HCT116 (cell line): ENCODE measurements around the gene PAX7. TPM values are rescaled to one million over a fixed set of nuclear protein-coding genes. Genes with fewer than 3 reads are reported as not detected.

Experiments
- ATAC-seq: fragments of 200-7000 bp; cut with Tn5 transposase; 2 replicates; pipeline ENCODE4 v1.9.1; 2020; ENCODE audit warnings: mild to moderate bottlenecking, moderate library complexity
- BruUV-seq: library from RNA; stranded (reverse); fragments of 400-500 nt; replicated peaks from 2 replicates; lab custom pipeline; 2021; lab: Mats Ljungman, UMichigan
- CTCF ChIA-PET: fragments of 300-600 bp; sonication (Branson Sonifier 250); formaldehyde crosslinking; loops from one replicate; lab custom pipeline; 2021; ENCODE audit warnings: antibody characterized with exemption; lab: Charles Lee
- POLR2A ChIA-PET: fragments of 300-600, 350-600 bp; sonication (Branson Sonifier 250); formaldehyde crosslinking; loops from one replicate; lab custom pipeline; 2021; ENCODE audit warnings: antibody characterized with exemption; lab: Charles Lee
- RAD21 ChIA-PET, 2 experiments: fragments of 300-600 bp; sonication (Branson Sonifier 250); formaldehyde crosslinking; loops; one replicate each; lab custom pipeline; 2023; ENCODE audit warnings: low total read pairs in 2 of 2; ENCODE audit not compliant: uncharacterized antibody in 2 of 2, unreplicated experiment in 2 of 2, low non-redundant PET in 1 of 2; lab: Charles Lee
- DNase-seq: peaks from one replicate; pipeline ENCODE4 v3.0.0-alpha.2; 2010; ENCODE audit warnings: low read depth, low spot score
- H2AFZ ChIP-seq: fragments of 200-600 bp; shearing (Covaris generic), sonication (generic); 2 replicates; pipeline ENCODE4 v1.6.1; 2017; ENCODE audit warnings: low read depth, mixed run types, mixed read lengths, antibody characterized with exemption, low read length; ENCODE audit not compliant: poor library complexity, severe bottlenecking
- H3K27ac ChIP-seq: 2 replicates; pipeline ENCODE4 v1.5.1; 2012; ENCODE audit warnings: low read depth, low read length
- H3K27me3 ChIP-seq: fragments of 200-600 bp; sonication (generic); 2 replicates; pipeline ENCODE4 v1.6.1; 2016; ENCODE audit warnings: mixed run types, low read length, mixed read lengths; ENCODE audit not compliant: insufficient read depth
- H3K36me3 ChIP-seq, 2 experiments: fragments of 200-500 bp in 1 of 2; fragments of 200-600 bp in 1 of 2; sonication (Bioruptor generic) in 1 of 2; sonication (generic) in 1 of 2; 2 replicates each; pipeline versions ENCODE4 v1.5.1 to v1.6.1; 2014 to 2016; ENCODE audit warnings: low read length in 2 of 2, inconsistent platforms in 1 of 2, mixed read lengths in 1 of 2, mixed run types in 1 of 2; ENCODE audit not compliant: insufficient read depth in 2 of 2, control insufficient read depth in 1 of 2
- H3K4me1 ChIP-seq, 2 experiments: fragments of 200-600 bp in 1 of 2; sonication (generic) in 1 of 2; 2 replicates each; pipeline versions ENCODE4 v1.5.1 to v1.6.1; 2012 to 2017; ENCODE audit warnings: low read length in 2 of 2, inconsistent platforms in 1 of 2, mild to moderate bottlenecking in 1 of 2, mixed read lengths in 1 of 2, mixed run types in 1 of 2, moderate library complexity in 1 of 2; ENCODE audit not compliant: insufficient read depth in 2 of 2, control insufficient read depth in 1 of 2
- H3K4me2 ChIP-seq: fragments of 200-600 bp; sonication (generic); 2 replicates; pipeline ENCODE4 v1.6.1; 2017; ENCODE audit warnings: mixed run types, low read length, mixed read lengths
- H3K4me3 ChIP-seq, 2 experiments: fragments of 200-600 bp in 1 of 2; sonication (generic) in 1 of 2; replicated peaks in 1 of 2; 2 replicates each; pipeline ENCODE4 v1.5.1; 2011 to 2016; ENCODE audit warnings: low read length in 2 of 2, control low read depth in 1 of 2, low read depth in 1 of 2, mild to moderate bottlenecking in 1 of 2, mixed read lengths in 1 of 2, mixed run types in 1 of 2
- H3K79me2 ChIP-seq: fragments of 200-600 bp; sonication (generic); 2 replicates; pipeline ENCODE4 v1.6.1; 2017; ENCODE audit warnings: mild to moderate bottlenecking, mixed run types, low read length, moderate library complexity, mixed read lengths; ENCODE audit not compliant: insufficient read depth
- H3K9ac ChIP-seq: fragments of 200-600 bp; sonication (generic); 2 replicates; pipeline ENCODE4 v1.6.1; 2016; ENCODE audit warnings: low read length, mixed read lengths
- H3K9me2 ChIP-seq: fragments of 200-600 bp; sonication (generic), shearing (Covaris generic); 2 replicates; pipeline ENCODE4 v1.6.1; 2017; ENCODE audit warnings: mixed run types, mild to moderate bottlenecking, moderate library complexity; ENCODE audit not compliant: insufficient read depth
- H3K9me3 ChIP-seq, 2 experiments: fragments of 200-500 bp in 1 of 2; fragments of 200-600 bp in 1 of 2; sonication (Bioruptor generic) in 1 of 2; sonication (generic) in 1 of 2; 2 replicates each; pipeline ENCODE4 v1.6.1; 2014 to 2017; ENCODE audit warnings: low read length in 2 of 2, mixed read lengths in 2 of 2, inconsistent platforms in 1 of 2, low read depth in 1 of 2, mild to moderate bottlenecking in 1 of 2, mixed run types in 1 of 2, moderate library complexity in 1 of 2; ENCODE audit not compliant: control insufficient read depth in 1 of 2, insufficient read depth in 1 of 2
- H4K20me1 ChIP-seq: fragments of 200-600 bp; sonication (generic), shearing (Covaris generic); 2 replicates; pipeline ENCODE4 v1.6.1; 2017; ENCODE audit warnings: mixed run types, mild to moderate bottlenecking, moderate library complexity; ENCODE audit not compliant: insufficient read depth
- CEBPB ChIP-seq: IDR thresholded peaks from 2 replicates; pipeline ENCODE4 v1.6.1; 2012; ENCODE audit warnings: low read depth
- CTCF ChIP-seq, 3 experiments: fragments of 200-600 bp in 1 of 3; sonication (generic) in 1 of 3; IDR thresholded peaks in 2 of 3; conservative IDR thresholded peaks in 1 of 3; 2 replicates each; pipeline ENCODE4 v1.5.1; 2012 to 2017; ENCODE audit warnings: low read depth in 2 of 3, low read length in 2 of 3, antibody characterized with exemption in 1 of 3, borderline replicate concordance in 1 of 3, control low read depth in 1 of 3, mild to moderate bottlenecking in 1 of 3, mixed read lengths in 1 of 3, mixed run types in 1 of 3, moderate library complexity in 1 of 3; ENCODE audit not compliant: insufficient read depth in 1 of 3
- EGR1 ChIP-seq: IDR thresholded peaks from 2 replicates; pipeline ENCODE4 v1.6.1; 2012; ENCODE audit warnings: low read depth
- EZH2phosphoT487 ChIP-seq: fragments of 200-600 bp; IDR thresholded peaks from 2 replicates; pipeline ENCODE4 v1.6.1; 2018; ENCODE audit warnings: antibody characterized with exemption, borderline replicate concordance
- JUND ChIP-seq: IDR thresholded peaks from 2 replicates; pipeline ENCODE4 v1.6.1; 2012
- POLR2A ChIP-seq: IDR thresholded peaks from 2 replicates; pipeline ENCODE4 v1.7.0; 2011; ENCODE audit warnings: borderline replicate concordance; ENCODE audit not compliant: insufficient read depth, insufficient read length; ENCODE audit errors: extremely low read depth
- POLR2AphosphoS5 ChIP-seq: IDR thresholded peaks from 2 replicates; pipeline ENCODE4 v1.6.1; 2011; ENCODE audit warnings: mild to moderate bottlenecking, low read depth, low read length, moderate library complexity
- RAD21 ChIP-seq: IDR thresholded peaks from 2 replicates; pipeline ENCODE4 v1.6.1; 2012; ENCODE audit warnings: low read depth, mild to moderate bottlenecking
- SIN3A ChIP-seq: IDR thresholded peaks from 2 replicates; pipeline ENCODE4 v1.6.1; 2012; ENCODE audit warnings: low read depth
- YY1 ChIP-seq: IDR thresholded peaks from 2 replicates; pipeline ENCODE4 v1.6.1; 2011; ENCODE audit warnings: low read length, low read depth, moderate library complexity, mild to moderate bottlenecking; ENCODE audit not compliant: insufficient replicate concordance; ENCODE audit errors: extremely low read depth
- ZBTB33 ChIP-seq: IDR thresholded peaks from 2 replicates; pipeline ENCODE4 v1.6.1; 2011; ENCODE audit warnings: mild to moderate bottlenecking, low read length, moderate library complexity; ENCODE audit not compliant: insufficient replicate concordance; ENCODE audit errors: extremely low read depth
- intact Hi-C: fragments of 100-400 bp; cut with micrococcal nuclease; formaldehyde crosslinking; loops from 2 replicates; pipeline ENCODE4 v1.10.0; 2022
- total RNA-seq: library from RNA; stranded (reverse); gene quantifications from one replicate; pipeline ENCODE4 v1.2.1, GENCODE V29; 2021; ENCODE audit not compliant: unreplicated experiment
- TF ChIP-seq, protein P1 (sequence below): IDR thresholded peaks from 2 replicates; pipeline ENCODE4 v1.6.1; 2012

PAX7 gene
- total RNA-seq, 1 experiment from 2014 or later = not detected

GRCh38 chr1:18789246-18789645, 158.6 kb downstream of the PAX7 start:
- Histone ChIP-seq H3K27me3 (peaks cover 30% of the 10 kb centered on the region), H4K20me1 (no peaks in the 10 kb centered on the region), H2AFZ (no peak overlapping the region), H3K27ac (no peak overlapping the region), H3K4me3 (no peak overlapping the region)
- intact Hi-C loops = no loop called here
- POLR2A ChIA-PET = no interaction called here
- no peak for TF ChIP-seq EZH2phosphoT487
- no peak for TF ChIP-seq SIN3A
- TF ChIP-seq, protein P1, sequence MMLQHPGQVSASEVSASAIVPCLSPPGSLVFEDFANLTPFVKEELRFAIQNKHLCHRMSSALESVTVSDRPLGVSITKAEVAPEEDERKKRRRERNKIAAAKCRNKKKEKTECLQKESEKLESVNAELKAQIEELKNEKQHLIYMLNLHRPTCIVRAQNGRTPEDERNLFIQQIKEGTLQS = no peak
- TF ChIP-seq EGR1 = no peak
- TF ChIP-seq ZBTB33 = no peak
- no peak for TF ChIP-seq RAD21
- TF ChIP-seq CTCF (IDR thresholded peaks at IDR 0.05 in 2 of 3, conservative IDR thresholded peaks at IDR 0.05 in 1 of 3; ENCODE audit: borderline replicate concordance in 1 of 3, insufficient read depth in 1 of 3, low read depth in 2 of 3, low read length in 2 of 3) = no peak
- TF ChIP-seq JUND = no peak
- no peak for TF ChIP-seq POLR2AphosphoS5
- TF ChIP-seq CEBPB = no peak
- no peak for TF ChIP-seq POLR2A
- no peak for TF ChIP-seq YY1
- TF ChIP-seq, all 23 proteins: peak for 0
- DNase-seq (no peak), ATAC-seq (no peak)
- Histone ChIP-seq H3K9me3 (no peaks in the 10 kb centered on the region), H3K4me2 (no peak overlapping the region), H3K9ac (no peak overlapping the region), H3K9me2 (no peaks in the 10 kb centered on the region), H3K4me1 (no peaks in the 10 kb centered on the region), H3K79me2 (no peaks in the 10 kb centered on the region), H3K36me3 (no peaks in the 10 kb centered on the region)
- no TSS peak for BruUV-seq
- RAD21 ChIA-PET = no interaction called here
- CTCF ChIA-PET = no interaction called here
